CD8-positive, alpha-beta memory T cell (primary cell): Measurements from ENCODE around the gene NOL7. TPM values are rescaled to one million over a fixed set of nuclear protein-coding genes. Genes with fewer than 3 reads are reported as not detected.
A peak's percentile ranks its signal among the peaks of the same experiment; 100 is the strongest.

Source experiments
- CTCF ChIA-PET: fragments of 350-600 bp; sonication (Branson Sonifier 250); formaldehyde crosslinking; loops from one replicate; lab custom pipeline; 2021; ENCODE audit warnings: antibody characterized with exemption; lab: Charles Lee
- POLR2A ChIA-PET: fragments of 350-600 bp; sonication (Branson Sonifier 250); formaldehyde crosslinking; loops from one replicate; lab custom pipeline; 2021; ENCODE audit warnings: antibody characterized with exemption; lab: Charles Lee
- DNase-seq, 5 donors: peaks; one replicate each; pipeline versions ENCODE4 v3.0.0 to v3.0.0-alpha.2; 2020 to 2022; ENCODE audit warnings: mixed read lengths in 1 of 5
- H3K27ac ChIP-seq: one replicate; pipeline ENCODE4 v1.7.0; 2013; ENCODE audit warnings: low read depth, mild to moderate bottlenecking, low read length, moderate library complexity
- H3K27me3 ChIP-seq: 2 replicates; pipeline ENCODE4 v1.7.0; 2013; ENCODE audit warnings: low read length, mild to moderate bottlenecking; ENCODE audit not compliant: insufficient read depth, poor library complexity, severe bottlenecking
- H3K36me3 ChIP-seq: 2 replicates; pipeline ENCODE4 v1.7.0; 2013; ENCODE audit warnings: mild to moderate bottlenecking, low read length, moderate library complexity; ENCODE audit not compliant: insufficient read depth
- H3K4me1 ChIP-seq: 2 replicates; pipeline ENCODE4 v1.7.0; 2013; ENCODE audit warnings: mild to moderate bottlenecking, low read length, moderate library complexity; ENCODE audit not compliant: insufficient read depth
- H3K4me3 ChIP-seq: 2 replicates; pipeline ENCODE4 v1.7.0; 2013; ENCODE audit warnings: mild to moderate bottlenecking, low read length
- H3K9me3 ChIP-seq: 2 replicates; pipeline ENCODE4 v1.7.0; 2013; ENCODE audit warnings: mild to moderate bottlenecking, low read length
- H3K27ac Mint-ChIP-seq, 8 donors: one replicate each; pipeline ENCODE4 v1.8.0; 2020 to 2021; ENCODE audit warnings: mixed read lengths in 8 of 8, mild to moderate bottlenecking in 6 of 8, inconsistent platforms in 3 of 8, moderate library complexity in 3 of 8
- H3K27me3 Mint-ChIP-seq, 2 donors: one replicate each; pipeline ENCODE4 v1.8.0; 2020 to 2021; ENCODE audit warnings: mixed read lengths in 2 of 2, mild to moderate bottlenecking in 1 of 2, moderate library complexity in 1 of 2
- H3K36me3 Mint-ChIP-seq, 3 donors: one replicate each; pipeline ENCODE4 v1.8.0; 2020 to 2021; ENCODE audit warnings: mixed read lengths in 3 of 3, inconsistent platforms in 1 of 3, mild to moderate bottlenecking in 1 of 3
- H3K4me1 Mint-ChIP-seq, 3 donors: one replicate each; pipeline ENCODE4 v1.8.0; 2020 to 2021; ENCODE audit warnings: mixed read lengths in 3 of 3, inconsistent platforms in 1 of 3, mild to moderate bottlenecking in 1 of 3
- H3K4me3 Mint-ChIP-seq, 7 donors: one replicate each; pipeline ENCODE4 v1.8.0; 2020 to 2021; ENCODE audit warnings: mixed read lengths in 7 of 7, mild to moderate bottlenecking in 6 of 7, moderate library complexity in 4 of 7, inconsistent platforms in 2 of 7
- H3K9me3 Mint-ChIP-seq, 5 donors: one replicate each; pipeline ENCODE4 v1.8.0; 2020 to 2022; ENCODE audit warnings: mixed read lengths in 5 of 5, mild to moderate bottlenecking in 3 of 5, moderate library complexity in 2 of 5, inconsistent platforms in 1 of 5
- polyA plus RNA-seq: library from polyadenylated mRNA; unstranded; fragments of 300-500 nt; fragmentation: Illumina TruSeq; gene quantifications from one replicate; pipeline ENCODE4 v1.2.3, GENCODE V29; 2021
- total RNA-seq, 2 experiments: library from RNA; stranded (reverse); gene quantifications; one replicate each; pipeline ENCODE4 v1.2.3, GENCODE V29; 2021

The NOL7 gene
- total and polyA plus RNA-seq, 3 experiments from 2014 or later = 120 to 137 (median 122) TPM

DNA sequence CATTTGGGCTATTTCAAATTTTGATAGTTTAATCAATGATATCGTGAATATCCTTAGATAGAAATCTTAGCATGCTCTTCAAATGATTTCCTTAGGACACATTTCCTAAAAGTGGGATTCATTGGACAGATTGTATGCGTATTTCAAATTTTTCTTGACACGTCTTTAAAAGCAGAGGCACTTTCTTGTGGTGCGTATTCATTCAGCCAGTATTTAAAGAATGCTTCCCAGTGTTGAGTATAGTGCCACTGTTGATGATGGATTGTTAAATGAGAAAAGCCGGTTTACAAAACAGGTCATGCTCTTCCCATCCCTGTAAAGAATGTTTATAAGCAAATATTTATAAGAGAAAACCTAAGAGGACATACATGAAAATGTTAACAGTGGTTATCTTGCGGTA is 15.1 kb upstream of the NOL7 start:
- no peak for DNase-seq
- Histone ChIP-seq H3K4me3 (no peak overlapping the region), H3K27ac (no peak overlapping the region), H3K36me3 (peaks cover 11% of the 10 kb centered on the region), H3K9me3 (no peaks in the 10 kb centered on the region), H3K4me1 (no peaks in the 10 kb centered on the region), H3K27me3 (no peaks in the 10 kb centered on the region)
- no peaks in the 10 kb centered on the region for H3K9me3 Mint-ChIP-seq
- H3K4me1 Mint-ChIP-seq = no peaks in the 10 kb centered on the region
- peaks cover 16 to 79% (median 30%) of the 10 kb centered on the region in 3 donors for H3K36me3 Mint-ChIP-seq
- H3K27me3 Mint-ChIP-seq = no peaks in the 10 kb centered on the region
- POLR2A ChIA-PET = no interaction called here
- no peak overlapping the region for H3K4me3 Mint-ChIP-seq
- no peak overlapping the region for H3K27ac Mint-ChIP-seq
- CTCF ChIA-PET = no interaction called here

GRCh38 chr6:13604135-13604534 is 11.0 kb upstream of the NOL7 start:
- no peak overlapping the region for H3K27ac ChIP-seq
- H3K27ac Mint-ChIP-seq = peak overlapping the region in 2 of 8 donors; percentile 2 to 79
- H3K36me3 ChIP-seq = no peaks in the 10 kb centered on the region
- no peak for DNase-seq
- no peak overlapping the region for H3K4me3 ChIP-seq
- ChIA-PET CTCF (interaction anchor here (1.2 to 1.8 kb wide), 4 partner anchors 9 to 272 kb away, joined by 3 to 6 read pairs (median 4); partner anchors contain the start of genes NOL7 and SIRT5), POLR2A (no interaction called here)
- H3K27me3 Mint-ChIP-seq = no peaks in the 10 kb centered on the region
- H3K4me1 ChIP-seq = no peaks in the 10 kb centered on the region
- no peaks in the 10 kb centered on the region for H3K9me3 ChIP-seq
- peaks cover 7 to 60% (median 24%) of the 10 kb centered on the region in 3 donors for H3K36me3 Mint-ChIP-seq
- H3K4me3 Mint-ChIP-seq = no peak overlapping the region
- no peaks in the 10 kb centered on the region for H3K27me3 ChIP-seq
- H3K9me3 Mint-ChIP-seq = no peaks in the 10 kb centered on the region
- H3K4me1 Mint-ChIP-seq = no peaks in the 10 kb centered on the region

DNA sequence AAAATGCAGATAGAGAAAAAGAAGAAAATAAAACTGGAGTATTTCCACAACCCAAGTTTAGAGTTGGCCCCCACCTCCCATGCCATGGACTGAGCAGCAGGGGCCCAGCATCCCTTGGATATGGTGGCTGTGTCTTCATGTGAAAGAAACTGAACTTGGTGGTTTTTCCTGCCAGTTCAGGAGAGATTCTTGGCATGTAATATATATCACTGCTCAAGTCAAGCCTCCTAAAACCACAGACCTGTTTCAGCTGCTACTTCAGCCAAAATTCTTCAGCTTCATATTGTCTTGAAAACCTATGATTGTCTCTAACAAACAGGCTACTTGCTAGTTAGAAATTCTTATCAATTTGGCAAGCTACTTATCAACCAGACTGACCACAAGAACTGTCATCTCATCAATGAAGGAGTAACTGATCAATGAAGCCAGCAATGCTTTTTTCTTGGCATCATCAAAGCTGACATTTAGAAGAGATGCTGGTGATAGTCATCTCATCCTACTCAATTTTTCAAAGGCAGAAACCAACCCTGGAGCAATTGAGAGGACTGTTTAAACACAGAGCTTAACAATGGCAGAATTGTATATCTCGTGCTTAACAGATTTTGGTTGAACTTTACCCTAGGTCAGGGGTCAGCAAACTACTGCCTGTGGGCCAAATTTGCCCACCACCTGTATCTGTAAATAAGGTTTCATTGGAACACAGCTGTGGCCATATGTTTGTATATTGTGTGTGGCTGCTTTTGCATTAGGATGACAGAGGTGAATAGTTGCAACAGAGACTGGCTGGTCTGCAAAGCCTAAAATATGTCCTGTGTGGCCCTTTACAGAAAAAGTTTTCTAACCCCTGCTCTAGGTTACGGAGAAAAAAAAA is 10.4 kb upstream of the NOL7 start:
- POLR2A ChIA-PET = no interaction called here
- no peak for DNase-seq
- H3K4me3 Mint-ChIP-seq = no peak overlapping the region
- Histone ChIP-seq H3K4me1 (no peaks in the 10 kb centered on the region), H3K9me3 (no peaks in the 10 kb centered on the region), H3K27ac (no peak overlapping the region), H3K36me3 (no peaks in the 10 kb centered on the region), H3K4me3 (no peak overlapping the region), H3K27me3 (no peaks in the 10 kb centered on the region)
- no peaks in the 10 kb centered on the region for H3K27me3 Mint-ChIP-seq
- H3K4me1 Mint-ChIP-seq = no peaks in the 10 kb centered on the region
- CTCF ChIA-PET = interaction anchor here (1.2 to 1.8 kb wide), 4 partner anchors 10 to 273 kb away, joined by 3 to 6 read pairs (median 4); partner anchors contain the start of genes NOL7 and SIRT5
- H3K9me3 Mint-ChIP-seq = no peaks in the 10 kb centered on the region
- no peak overlapping the region for H3K27ac Mint-ChIP-seq
- peaks cover 7 to 54% (median 23%) of the 10 kb centered on the region in 3 donors for H3K36me3 Mint-ChIP-seq

- H3K9me3 ChIP-seq = no peaks in the 10 kb centered on the region
- no peaks in the 10 kb centered on the region for H3K36me3 ChIP-seq
- ChIA-PET CTCF (interaction anchor here (1.8 kb wide), 1 partner anchor 31 kb away, joined by 6 read pairs; the partner anchor contains the start of gene SIRT5), POLR2A (no interaction called here)
- H3K9me3 Mint-ChIP-seq = no peaks in the 10 kb centered on the region
- no peaks in the 10 kb centered on the region for H3K27me3 ChIP-seq
- H3K27ac Mint-ChIP-seq = peak overlapping the region in 1 of 8 donors; percentile 45
- H3K4me3 Mint-ChIP-seq = no peak overlapping the region
- H3K4me1 Mint-ChIP-seq = no peaks in the 10 kb centered on the region
- peaks cover 5 to 48% (median 18%) of the 10 kb centered on the region in 3 donors for H3K36me3 Mint-ChIP-seq
- H3K27me3 Mint-ChIP-seq = no peaks in the 10 kb centered on the region
- H3K4me1 ChIP-seq = no peaks in the 10 kb centered on the region
- no peak overlapping the region for H3K27ac ChIP-seq
- H3K4me3 ChIP-seq = no peak overlapping the region
- no peak for DNase-seq
Observed at GRCh38 chr6:13605634-13606033, 9.5 kb upstream of the NOL7 start.

GRCh38 chr6:13611715-13612114 is 3.4 kb upstream of the NOL7 start:
- peak overlapping the region in 4 of 8 donors; percentile 18 to 65 (median 28) for H3K27ac Mint-ChIP-seq
- H3K4me1 ChIP-seq = peaks cover 16% of the 10 kb centered on the region
- ChIA-PET POLR2A (no interaction called here), CTCF (interaction anchor here (1.3 to 6.7 kb wide), 2 partner anchors 38 kb away, joined by 3 to 94 read pairs; partner anchors contain the start of gene SIRT5)
- H3K9me3 ChIP-seq = no peaks in the 10 kb centered on the region
- peaks cover 0 to 4% of the 10 kb centered on the region in 2 donors for H3K27me3 Mint-ChIP-seq
- H3K36me3 Mint-ChIP-seq = peaks cover 0 to 23% (median under 1%) of the 10 kb centered on the region in 3 donors
- no peaks in the 10 kb centered on the region for H3K27me3 ChIP-seq
- no peaks in the 10 kb centered on the region for H3K9me3 Mint-ChIP-seq
- no peak for DNase-seq
- peaks cover 25 to 33% (median 31%) of the 10 kb centered on the region in 3 donors for H3K4me1 Mint-ChIP-seq
- no peak overlapping the region for H3K27ac ChIP-seq
- no peak overlapping the region for H3K4me3 ChIP-seq
- no peak overlapping the region for H3K4me3 Mint-ChIP-seq
- H3K36me3 ChIP-seq = peaks cover 4% of the 10 kb centered on the region

- POLR2A ChIA-PET = interaction anchor here (0.5 kb wide), 1 partner anchor 182 kb away, joined by 3 read pairs; no protein-coding TSS in a partner anchor
- Mint-ChIP-seq H3K4me3 (peak overlapping the region in 5 of 7 donors; percentile 34 to 99 (median 92)), H3K4me1 (peaks cover 33 to 44% (median 43%) of the 10 kb centered on the region in 3 donors), H3K27ac (peak overlapping the region in 2 of 8 donors; percentile 61 to 87), H3K36me3 (peaks cover 6 to 32% (median 8%) of the 10 kb centered on the region in 3 donors), H3K27me3 (peaks cover 0 to 4% of the 10 kb centered on the region in 2 donors), H3K9me3 (no peaks in the 10 kb centered on the region)
- no peaks in the 10 kb centered on the region for H3K27me3 ChIP-seq
- no peaks in the 10 kb centered on the region for H3K9me3 ChIP-seq
- H3K36me3 ChIP-seq = peaks cover 16% of the 10 kb centered on the region
- H3K4me1 ChIP-seq = peaks cover 24% of the 10 kb centered on the region
- DNase-seq = no peak
- CTCF ChIA-PET = interaction anchor here (1.2 to 6.7 kb wide), 2 partner anchors 40 to 182 kb away, joined by 3 to 94 read pairs; partner anchors contain the start of gene SIRT5
- H3K27ac ChIP-seq = no peak overlapping the region
- no peak overlapping the region for H3K4me3 ChIP-seq
Observed at GRCh38 chr6:13613029-13613594, 2.0 kb upstream of the NOL7 start.

- H3K27me3 Mint-ChIP-seq = peaks cover 0 to 4% of the 10 kb centered on the region in 2 donors
- H3K36me3 Mint-ChIP-seq = peaks cover 6 to 41% (median 8%) of the 10 kb centered on the region in 3 donors
- Histone ChIP-seq H3K27ac (peak overlapping the region; percentile 95), H3K4me1 (peaks cover 24% of the 10 kb centered on the region), H3K9me3 (no peaks in the 10 kb centered on the region), H3K4me3 (peak overlapping the region; percentile 92), H3K36me3 (peaks cover 25% of the 10 kb centered on the region), H3K27me3 (no peaks in the 10 kb centered on the region)
- POLR2A ChIA-PET = interaction anchor here (0.8 to 3.7 kb wide), 11 partner anchors 10 to 1635 kb away, joined by 3 to 46 read pairs (median 9); partner anchors contain the start of genes GFOD1, RANBP9, SIRT5 and TBC1D7
- peak overlapping the region; percentile 89 to 99 (median 97) for H3K4me3 Mint-ChIP-seq
- peaks cover 33 to 50% (median 43%) of the 10 kb centered on the region in 3 donors for H3K4me1 Mint-ChIP-seq
- DNase-seq = peak in 2 of 5 donors; percentile 10 to 28
- H3K27ac Mint-ChIP-seq = peak overlapping the region; percentile 87 to 99 (median 96)
- H3K9me3 Mint-ChIP-seq = no peaks in the 10 kb centered on the region
- CTCF ChIA-PET = interaction anchor here (1.1 to 6.7 kb wide), 22 partner anchors 10 to 286 kb away, joined by 3 to 94 read pairs (median 5); partner anchors contain the start of genes RANBP9, SIRT5 and TBC1D7
Observed at GRCh38 chr6:13614126-13614925, 809 bp upstream of the NOL7 start.
